Breast epithelium (tissue), 4 donors: ENCODE measurements around the gene DCUN1D3. TPM values are rescaled to one million over a fixed set of nuclear protein-coding genes. Genes with fewer than 3 reads are reported as not detected.
"Not testable (repeated sequence)": the region's sequence is repeated elsewhere in the genome, so short reads cannot be mapped to it uniquely, and the experiment has no call there.

ENCODE experiments used
- DNase-seq, 2 donors: peaks; one replicate each; pipeline ENCODE4 v3.0.0-alpha.2; 2019; ENCODE audit warnings: low spot score in 2 of 2
- H3K27ac ChIP-seq, 2 donors: fragments of 200-600 bp; sonication (generic) in 1 of 2; one replicate each; pipeline ENCODE4 v1.5.1; 2016 to 2019; ENCODE audit warnings: mild to moderate bottlenecking in 1 of 2
- H3K27me3 ChIP-seq, 2 donors: fragments of 200-600 bp; sonication (generic) in 1 of 2; one replicate each; pipeline versions ENCODE4 v1.5.1 to v1.6.0; 2017 to 2019; ENCODE audit warnings: control low read depth in 1 of 2, mild to moderate bottlenecking in 1 of 2
- H3K36me3 ChIP-seq: fragments of 200-600 bp; one replicate; pipeline ENCODE4 v1.5.1; 2019
- H3K4me1 ChIP-seq, 2 donors: fragments of 200-600 bp; sonication (generic); one replicate each; pipeline ENCODE4 v1.5.1; 2016 to 2019; ENCODE audit warnings: control low read depth in 1 of 2
- H3K4me3 ChIP-seq, 3 donors: fragments of 200-600 bp; sonication (generic); 1 replicate in 2 of 3; 2 replicates in 1 of 3; pipeline ENCODE4 v1.5.1; 2016 to 2019; ENCODE audit warnings: mild to moderate bottlenecking in 3 of 3, moderate library complexity in 2 of 3
- H3K9me3 ChIP-seq, 2 donors: fragments of 200-600 bp; sonication (generic) in 1 of 2; one replicate each; pipeline ENCODE4 v1.5.1; 2016 to 2019; ENCODE audit warnings: control low read depth in 1 of 2
- POLR2A ChIP-seq: fragments of 450-650 bp; IDR thresholded peaks from one replicate; pipeline ENCODE4 v1.6.1; 2016; ENCODE audit warnings: antibody characterized with exemption, mild to moderate bottlenecking, moderate library complexity
- POLR2AphosphoS5 ChIP-seq, 3 donors: sonication (generic); formaldehyde crosslinking; IDR thresholded peaks; one replicate each; pipeline ENCODE4 v1.6.1; 2017; ENCODE audit warnings: antibody characterized with exemption in 3 of 3
- intact Hi-C: fragments of 100-400 bp; cut with DNase I; formaldehyde crosslinking; loops from one replicate; pipeline ENCODE4 v1.15.1; 2023; ENCODE audit warnings: low total_unique reads
- total RNA-seq, 3 donors: library from RNA; depleted of rRNA; stranded (reverse); fragments of >200 nt; gene quantifications; one replicate each; pipeline ENCODE4 v1.1.0, GENCODE V29; 2016
- TF ChIP-seq, protein P1 (sequence below), 3 donors: fragments of 450-650 bp; IDR thresholded peaks; one replicate each; pipeline ENCODE4 v1.5.1; 2016 to 2017; ENCODE audit warnings: antibody characterized with exemption in 3 of 3, mild to moderate bottlenecking in 3 of 3, moderate library complexity in 3 of 3

The DCUN1D3 gene
- total RNA-seq, 3 donors from 2014 or later: 22.7 to 43.8 (median 26.2) TPM

DNA sequence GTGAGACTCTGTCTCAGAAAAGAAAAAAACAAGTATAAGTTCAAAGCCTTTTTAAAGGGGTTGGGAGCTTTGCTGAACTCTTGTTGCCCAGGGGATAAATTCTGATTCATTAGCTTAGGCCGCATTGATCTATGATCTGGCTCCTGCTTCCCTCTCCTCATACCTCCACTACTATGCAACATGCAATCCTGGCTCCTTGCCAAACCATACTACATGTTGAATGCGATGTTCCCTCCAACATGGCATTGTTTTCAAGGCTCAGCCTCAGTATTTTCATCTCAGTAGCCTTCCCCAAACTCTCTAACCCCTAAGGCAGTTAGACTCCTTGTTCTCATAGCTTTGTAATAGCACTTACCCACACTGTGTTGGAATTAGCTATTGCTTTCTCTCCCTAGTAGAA is 87.6 kb downstream of the DCUN1D3 start:
- no peaks in the 10 kb centered on the region for H3K36me3 ChIP-seq
- DNase-seq: no peak
- no peaks in the 10 kb centered on the region for H3K27me3 ChIP-seq
- H3K27ac ChIP-seq: no peak overlapping the region
- TF ChIP-seq, protein P1, sequence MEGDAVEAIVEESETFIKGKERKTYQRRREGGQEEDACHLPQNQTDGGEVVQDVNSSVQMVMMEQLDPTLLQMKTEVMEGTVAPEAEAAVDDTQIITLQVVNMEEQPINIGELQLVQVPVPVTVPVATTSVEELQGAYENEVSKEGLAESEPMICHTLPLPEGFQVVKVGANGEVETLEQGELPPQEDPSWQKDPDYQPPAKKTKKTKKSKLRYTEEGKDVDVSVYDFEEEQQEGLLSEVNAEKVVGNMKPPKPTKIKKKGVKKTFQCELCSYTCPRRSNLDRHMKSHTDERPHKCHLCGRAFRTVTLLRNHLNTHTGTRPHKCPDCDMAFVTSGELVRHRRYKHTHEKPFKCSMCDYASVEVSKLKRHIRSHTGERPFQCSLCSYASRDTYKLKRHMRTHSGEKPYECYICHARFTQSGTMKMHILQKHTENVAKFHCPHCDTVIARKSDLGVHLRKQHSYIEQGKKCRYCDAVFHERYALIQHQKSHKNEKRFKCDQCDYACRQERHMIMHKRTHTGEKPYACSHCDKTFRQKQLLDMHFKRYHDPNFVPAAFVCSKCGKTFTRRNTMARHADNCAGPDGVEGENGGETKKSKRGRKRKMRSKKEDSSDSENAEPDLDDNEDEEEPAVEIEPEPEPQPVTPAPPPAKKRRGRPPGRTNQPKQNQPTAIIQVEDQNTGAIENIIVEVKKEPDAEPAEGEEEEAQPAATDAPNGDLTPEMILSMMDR (IDR thresholded peaks at IDR 0.05): no peak
- TF ChIP-seq POLR2A: no peak
- no peak for TF ChIP-seq POLR2AphosphoS5 (IDR thresholded peaks at IDR 0.05)
- H3K9me3 ChIP-seq: no peaks in the 10 kb centered on the region
- H3K4me3 ChIP-seq: no peak overlapping the region
- H3K4me1 ChIP-seq: no peaks in the 10 kb centered on the region
- intact Hi-C loops: no loop called here

GRCh38 chr16:20811889-20812439 is 88.2 kb downstream of the DCUN1D3 start:
- Histone ChIP-seq H3K9me3 (no peaks in the 10 kb centered on the region), H3K36me3 (no peaks in the 10 kb centered on the region), H3K27ac (no peak overlapping the region), H3K27me3 (no peaks in the 10 kb centered on the region), H3K4me1 (no peaks in the 10 kb centered on the region), H3K4me3 (no peak overlapping the region)
- intact Hi-C loops: no loop called here
- no peak for TF ChIP-seq POLR2A
- TF ChIP-seq, protein P1 (IDR thresholded peaks at IDR 0.05): no peak
- no peak for TF ChIP-seq POLR2AphosphoS5 (IDR thresholded peaks at IDR 0.05)
- DNase-seq: no peak

DNA sequence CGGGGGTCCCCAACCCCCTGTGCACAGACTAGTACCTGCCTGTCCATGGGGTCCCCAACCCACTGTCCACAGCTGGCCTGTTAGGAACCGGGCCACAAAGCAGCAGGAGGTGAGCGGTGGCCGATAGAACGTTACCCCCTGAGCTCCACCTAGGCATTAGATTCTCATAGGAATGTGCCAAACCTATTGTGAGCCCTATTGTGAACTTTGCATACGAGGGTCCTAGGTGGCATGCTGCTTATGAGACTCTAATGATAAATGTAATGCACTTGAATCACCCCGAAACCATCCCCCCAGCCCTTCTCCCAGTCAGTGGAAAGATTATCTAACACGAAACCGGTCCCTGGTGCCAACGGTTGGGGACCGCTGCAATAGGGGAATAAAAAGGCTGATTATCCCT is 92.3 kb downstream of the DCUN1D3 start:
- DNase-seq: no peak
- Histone ChIP-seq H3K4me3 (no peak overlapping the region), H3K27me3 (no peaks in the 10 kb centered on the region), H3K4me1 (no peaks in the 10 kb centered on the region), H3K27ac (no peak overlapping the region), H3K9me3 (no peaks in the 10 kb centered on the region), H3K36me3 (no peaks in the 10 kb centered on the region)
- intact Hi-C loops: no loop called here
- TF ChIP-seq POLR2A (no peak), POLR2AphosphoS5 (IDR thresholded peaks at IDR 0.05) (no peak)
- TF ChIP-seq, protein P1 (IDR thresholded peaks at IDR 0.05): no peak

DNA sequence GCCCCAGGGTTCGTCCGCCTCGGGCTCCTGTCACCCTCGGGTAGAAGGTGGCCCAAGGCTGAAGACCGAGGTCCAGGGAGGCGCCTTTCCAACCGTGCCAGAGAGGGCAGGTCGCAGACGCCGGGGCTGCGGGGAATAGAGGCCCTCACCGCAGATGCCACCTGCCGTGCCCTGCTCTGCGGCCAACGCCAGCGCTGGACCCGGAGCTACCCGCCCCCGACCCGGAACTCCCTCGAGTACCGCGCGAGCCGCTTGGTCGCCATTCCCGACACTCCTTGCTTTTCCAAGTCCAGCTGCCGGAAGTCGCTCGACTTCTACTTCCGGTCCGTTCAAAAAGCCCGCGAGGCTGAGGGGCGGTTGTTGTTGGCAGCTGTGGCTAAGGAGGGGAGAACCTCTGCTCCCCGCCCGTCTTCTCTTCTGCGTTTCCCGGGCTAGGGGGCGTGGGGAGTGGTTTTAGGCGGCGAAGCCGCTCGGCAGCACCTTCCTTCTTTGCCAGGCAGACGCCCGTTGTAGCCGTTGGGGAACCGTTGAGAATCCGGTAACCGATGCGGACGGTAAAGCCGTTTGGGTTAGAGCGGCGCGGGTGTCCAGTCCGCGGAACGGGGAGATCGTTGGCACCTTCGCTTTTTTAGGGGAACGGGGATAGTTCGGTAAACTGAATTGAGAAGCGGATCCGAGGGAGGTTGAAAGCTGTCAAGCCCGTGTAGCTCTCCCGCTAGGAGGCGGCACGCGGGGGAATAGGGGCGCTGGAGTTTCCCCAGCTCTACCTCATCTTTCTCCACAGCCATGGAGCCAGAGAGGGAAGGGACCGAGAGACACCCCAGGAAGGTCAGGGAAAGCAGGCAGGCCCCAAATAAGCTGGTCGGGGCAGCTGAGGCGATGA is 93.7 kb downstream of the DCUN1D3 start, which contains the start of the genes ERI2 and REXO5:
TSS of gene ERI2 (minus strand) at position 305 of the 883 bp plus-strand sequence. CDS start at position 263, 42 bp downstream.
TSS of gene REXO5 (plus strand) at position 360 of the 883 bp plus-strand sequence. CDS start at position 787, 427 bp downstream.
- Histone ChIP-seq H3K4me3 (peak within 1 kb of the TSS; percentile 81 to 83 (median 82)), H3K27ac (peak within 1 kb of the TSS; percentile 90 to 91), H3K27me3 (no peaks in the 10 kb centered on the region), H3K36me3 (no peaks in the 10 kb centered on the region), H3K4me1 (no peaks in the 10 kb centered on the region), H3K9me3 (no peaks in the 10 kb centered on the region)
- peak in 2 of 3 donors; percentile 45 to 57 for TF ChIP-seq POLR2AphosphoS5 (IDR thresholded peaks at IDR 0.05)
- no peak for TF ChIP-seq POLR2A
- TF ChIP-seq, protein P1 (IDR thresholded peaks at IDR 0.05): peak in 2 of 3 donors; percentile 6 to 7
- peak; percentile 86 to 92 for DNase-seq
- intact Hi-C loops: no loop called here

- H3K27me3 ChIP-seq, H3K9me3 ChIP-seq, DNase-seq, H3K36me3 ChIP-seq, intact Hi-C loops, H3K4me1 ChIP-seq: not testable (repeated sequence)
- peak in 1 of 3 donors; percentile 1 for TF ChIP-seq POLR2AphosphoS5 (IDR thresholded peaks at IDR 0.05)
- peak overlapping the region; percentile 81 to 83 (median 82) for H3K4me3 ChIP-seq
- H3K27ac ChIP-seq: peak overlapping the region; percentile 90 to 91
Observed at GRCh38 chr16:20805684-20806167, 94.4 kb downstream of the DCUN1D3 start.

Other genes starting within 250 kb of the DCUN1D3 start
- gene ACSM1, start 202.7 kb downstream of the DCUN1D3 start, total RNA-seq: 10 to 100 TPM in 1 of 3 donors, 1 to 10 TPM in 1, under 1 TPM in 1; 0.32 to 11.1 (median 7.5) TPM
- gene THUMPD1, start 158.5 kb downstream of the DCUN1D3 start, total RNA-seq: 100 to 1,000 TPM in 1 of 3 donors, 10 to 100 TPM in 2; 70.5 to 109 (median 76.3) TPM
- gene ACSM3, start 136.3 kb downstream of the DCUN1D3 start, total RNA-seq: 10 to 100 TPM in 2 of 3 donors, under 1 TPM in 1; 0.80 to 60.2 (median 22.9) TPM
- gene ERI2, start 93.9 kb downstream of the DCUN1D3 start, total RNA-seq: 10 to 100 TPM; 21.8 to 33.2 (median 26.2) TPM
- 10 to 100 TPM in 1 of 3 donors, 1 to 10 TPM in 2; 4.8 to 13.2 (median 5.9) TPM for gene REXO5, start 93.8 kb downstream of the DCUN1D3 start, total RNA-seq
- 10 to 100 TPM; 42.6 to 54.6 (median 50.9) TPM for gene LYRM1, start 413 bp upstream of the DCUN1D3 start, total RNA-seq